NCI-H2107 (cell line): Measurements from ENCODE around the gene COMP.
"Not testable (repeated sequence)": the region's sequence is repeated elsewhere in the genome, so short reads cannot be mapped to it uniquely, and the experiment has no call there.

Experiments used
- DNase-seq: peaks from one replicate; lab custom pipeline; 2025; lab: John Stamatoyannopoulos, UW

The COMP gene

DNA sequence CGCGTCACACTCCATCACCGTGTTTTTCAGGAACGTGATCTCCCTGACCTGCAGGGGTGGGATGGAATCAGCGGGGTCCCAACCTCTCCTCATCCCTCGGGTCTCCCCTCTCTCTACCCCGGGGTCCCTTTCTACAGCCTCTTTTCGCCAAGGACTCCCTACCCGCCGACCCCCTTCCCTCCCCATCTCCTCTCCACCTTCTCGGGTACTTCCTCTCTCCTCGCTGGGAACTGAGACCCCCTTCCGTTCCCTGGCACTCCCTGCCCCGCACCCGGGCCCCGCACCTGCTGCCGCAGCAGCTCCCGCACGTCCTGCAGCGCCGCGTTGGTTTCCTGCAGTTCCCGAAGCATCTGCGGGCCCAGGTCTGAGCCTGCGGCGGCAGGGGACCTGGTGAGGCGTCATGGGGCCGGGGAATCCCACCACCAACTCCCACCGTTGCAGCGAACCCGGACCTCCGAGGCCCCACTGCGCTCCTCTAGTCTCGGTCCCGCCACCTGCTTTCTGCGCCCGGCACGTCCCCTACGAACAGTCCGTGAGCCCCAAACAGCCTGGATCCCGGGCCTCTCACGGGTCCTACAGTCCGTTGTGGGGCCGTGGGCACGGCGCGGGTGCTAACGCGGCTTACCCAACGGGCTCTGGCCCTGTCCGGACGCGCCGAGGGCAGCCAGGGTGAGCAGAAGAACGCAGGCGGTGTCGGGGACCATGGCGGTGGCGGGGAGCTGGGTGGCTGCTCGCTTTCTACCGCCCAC, at the start of gene COMP:
COMP (minus strand) TSS at position 740 of the 749 bp plus-strand sequence; CDS start at position 704, 36 bp downstream.
- no peak for DNase-seq

DNA sequence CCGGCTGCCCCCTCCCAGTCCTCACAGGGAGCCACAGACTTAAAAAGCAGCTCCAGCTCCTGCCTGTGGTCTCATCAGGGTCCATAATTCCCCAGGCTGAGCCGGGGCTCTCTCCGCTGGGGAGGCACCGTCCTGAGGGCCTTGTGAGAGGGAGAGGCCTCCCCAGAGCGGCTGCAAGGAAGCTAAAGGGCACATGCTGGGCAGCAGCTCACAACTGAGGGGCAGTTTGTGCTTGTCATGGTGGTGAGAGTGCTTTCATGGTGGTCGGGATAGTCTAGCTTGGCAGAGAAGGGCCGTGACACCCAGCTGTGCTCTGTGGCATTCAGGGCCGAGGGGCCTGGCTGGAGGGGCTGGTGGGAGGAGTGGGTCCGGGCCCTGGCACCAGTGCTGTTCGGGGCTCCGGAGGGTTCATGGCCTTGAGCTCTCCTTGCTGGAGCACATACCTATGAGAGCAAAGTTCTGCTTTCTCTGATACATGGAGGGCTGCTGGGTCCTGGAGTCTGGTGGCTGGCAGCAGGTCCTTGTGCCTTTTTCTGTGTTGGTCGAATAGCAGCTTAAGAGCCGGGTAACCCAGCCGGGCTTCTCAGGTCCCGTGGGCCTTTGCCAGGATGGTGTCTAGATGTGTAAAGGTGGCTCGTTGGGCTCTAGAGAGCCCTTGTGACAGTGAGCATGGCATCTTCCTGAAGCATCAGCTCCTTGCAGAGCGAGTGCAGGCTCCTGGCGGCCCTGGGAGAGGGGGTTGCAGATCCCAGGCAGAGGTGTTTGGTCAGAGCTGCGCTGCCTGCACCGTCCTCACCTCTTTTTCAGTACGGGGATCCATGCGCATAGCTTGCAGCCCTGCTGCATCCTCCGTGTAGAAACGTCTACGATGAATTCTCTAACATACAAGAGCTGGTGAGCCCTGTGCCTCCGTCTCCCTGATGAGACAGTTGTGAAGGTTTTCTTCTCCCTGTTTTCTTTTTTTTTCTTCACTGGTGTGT, 49.5 kb upstream of the COMP start:
- DNase-seq, result no peak

DNA sequence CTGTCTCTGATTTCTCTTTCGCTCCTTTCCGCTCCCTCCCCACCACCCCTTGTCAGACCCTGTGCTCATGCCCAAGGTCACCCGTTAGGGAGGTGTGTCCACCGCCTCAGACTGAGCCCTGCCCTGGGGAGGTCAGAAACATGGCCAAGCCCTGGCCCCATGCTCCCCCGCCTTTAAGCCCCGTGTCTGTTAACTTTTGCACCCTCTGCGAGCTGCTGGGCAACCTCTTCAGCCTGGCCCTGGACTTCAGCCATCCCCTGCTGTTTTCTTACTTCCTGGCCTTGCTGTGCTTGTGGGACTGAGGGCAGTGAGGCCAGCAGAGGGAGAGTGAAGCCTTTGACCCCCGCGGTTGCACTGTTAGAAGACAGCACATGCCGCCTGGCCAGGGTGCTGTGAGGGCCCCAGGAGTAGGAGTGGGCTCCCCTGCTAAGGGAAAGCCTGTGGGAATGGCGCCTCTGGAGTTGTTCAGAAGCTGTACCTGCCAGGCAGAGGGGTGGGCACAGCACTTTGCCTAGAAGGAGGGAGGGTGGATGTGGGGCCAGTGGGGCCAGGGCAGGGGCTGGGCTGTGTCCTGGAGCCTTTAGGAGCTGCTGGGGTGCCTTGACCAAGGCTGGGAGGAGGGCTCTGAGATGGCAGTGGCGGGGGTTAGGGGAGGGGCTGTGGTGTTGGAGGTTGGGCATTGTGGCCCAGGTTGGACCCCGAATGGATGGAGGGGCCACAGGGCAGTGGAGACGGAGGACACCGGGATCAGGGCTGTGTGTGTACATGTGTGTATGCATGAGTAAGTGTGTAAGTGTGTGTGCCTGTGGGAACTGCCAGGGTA, 48.6 kb upstream of the COMP start:
- DNase-seq, result no peak

- no peak for DNase-seq
Observed at GRCh38 chr19:18834644-18834984, 43.5 kb upstream of the COMP start.

- DNase-seq, result no peak
Observed at GRCh38 chr19:18833849-18834643, 42.9 kb upstream of the COMP start.

DNA sequence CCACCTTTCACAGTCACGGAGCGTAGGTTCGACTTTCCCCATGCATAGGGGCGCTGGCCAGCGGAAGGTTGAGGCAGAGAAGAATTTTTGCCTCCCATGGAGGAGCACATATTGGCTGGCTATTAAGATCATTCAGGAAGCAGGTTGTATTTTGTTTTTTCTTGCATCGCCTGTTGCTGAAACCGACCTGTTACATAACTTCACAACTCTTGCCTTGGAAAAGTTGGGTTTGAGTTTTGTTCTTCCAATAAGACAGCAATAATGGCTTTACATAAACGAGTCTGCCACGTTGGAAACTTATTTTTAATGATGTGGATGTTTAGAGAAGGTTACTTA, 42.0 kb upstream of the COMP start:
- no peak for DNase-seq

GRCh38 chr19:18832306-18833140, 41.4 kb upstream of the COMP start:
- no peak for DNase-seq

DNA sequence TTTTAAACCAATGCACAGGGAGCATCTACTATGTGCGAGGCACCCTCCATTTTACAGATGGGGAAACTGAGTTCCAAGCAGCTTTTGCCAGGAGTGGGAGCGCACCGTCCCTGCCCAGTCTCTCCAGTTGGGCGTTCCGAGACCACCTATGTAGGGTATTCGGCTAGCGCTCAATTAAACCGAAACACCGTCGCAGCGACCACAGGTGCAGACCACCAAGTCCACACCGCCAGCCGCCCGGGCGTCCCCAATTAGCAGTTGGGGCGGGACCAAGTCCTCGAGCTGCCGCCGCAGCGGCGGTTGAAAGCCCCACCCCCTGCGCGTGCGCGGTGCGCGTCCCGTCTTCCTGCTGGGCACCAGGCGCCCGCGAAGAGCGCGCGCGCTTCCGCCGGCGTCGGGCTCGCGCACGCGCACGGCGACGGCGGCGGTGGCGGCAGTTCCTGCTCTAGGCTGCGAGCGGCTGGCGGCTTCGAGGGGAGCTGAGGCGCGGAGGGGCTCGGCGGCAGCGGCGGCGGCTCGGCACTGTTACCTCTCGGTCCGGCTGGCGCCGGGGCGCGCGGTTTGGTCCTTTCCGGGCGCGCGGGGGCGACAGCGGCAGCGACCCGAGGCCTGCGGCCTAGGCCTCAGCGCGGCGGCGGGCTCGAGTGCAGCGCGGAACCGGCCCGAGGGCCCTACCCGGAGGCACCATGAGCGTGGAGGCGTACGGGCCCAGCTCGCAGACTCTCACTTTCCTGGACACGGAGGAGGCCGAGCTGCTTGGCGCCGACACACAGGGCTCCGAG, 40.6 kb upstream of the COMP start, which contains the start of gene UPF1:
UPF1 (plus strand) TSS at position 436 of the 782 bp plus-strand sequence; CDS start at position 687, 251 bp downstream.
- DNase-seq, result peak; percentile 82

- no peak for DNase-seq
Observed at GRCh38 chr19:18830488-18830887, 39.4 kb upstream of the COMP start.

DNA sequence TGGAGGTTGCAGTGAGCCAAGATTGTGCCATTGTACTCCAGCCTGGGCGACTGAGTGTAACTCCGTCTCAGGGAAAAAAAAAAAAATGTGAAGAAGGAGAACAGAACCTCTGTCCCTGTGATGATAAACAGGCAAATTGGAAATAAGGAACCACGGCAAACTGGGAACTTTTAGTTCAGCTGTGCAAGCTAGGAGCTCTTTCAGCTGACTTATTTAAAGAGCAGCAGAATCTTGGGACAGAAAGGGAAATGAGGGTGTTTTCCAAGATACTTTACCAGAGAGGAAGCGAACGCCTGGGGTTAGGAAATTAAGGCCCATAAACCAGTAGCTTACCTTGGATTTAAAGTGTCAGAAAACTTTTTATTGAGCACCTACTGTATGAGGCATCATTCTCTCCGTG, 37.7 kb upstream of the COMP start:
- DNase-seq, result no peak

- no peak for DNase-seq
Observed at GRCh38 chr19:18817574-18817973, 26.5 kb upstream of the COMP start.

- not testable (repeated sequence) for DNase-seq
Observed at GRCh38 chr19:18816645-18817044, 25.5 kb upstream of the COMP start.

DNA sequence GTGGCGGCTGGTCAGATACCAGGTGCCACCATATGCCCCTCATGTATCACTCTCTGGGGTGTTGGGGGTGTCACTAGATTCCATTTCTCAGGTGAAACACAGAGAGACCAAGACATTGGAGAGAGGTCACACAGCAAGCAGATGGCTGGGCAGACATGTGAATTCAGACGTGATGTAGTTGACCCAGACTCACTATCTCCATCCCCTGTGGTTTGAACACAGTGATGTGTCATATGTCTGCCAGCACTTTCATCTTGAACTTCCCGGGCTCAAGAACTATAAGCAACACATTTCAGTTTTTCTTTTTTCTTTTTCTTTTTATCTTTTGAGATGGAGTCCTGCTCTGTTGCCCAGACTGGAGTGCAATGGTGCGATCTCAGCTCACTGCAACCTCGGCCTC, 24.6 kb upstream of the COMP start:
- no peak for DNase-seq

GRCh38 chr19:18814063-18814462, 23.0 kb upstream of the COMP start:
- no peak for DNase-seq

DNA sequence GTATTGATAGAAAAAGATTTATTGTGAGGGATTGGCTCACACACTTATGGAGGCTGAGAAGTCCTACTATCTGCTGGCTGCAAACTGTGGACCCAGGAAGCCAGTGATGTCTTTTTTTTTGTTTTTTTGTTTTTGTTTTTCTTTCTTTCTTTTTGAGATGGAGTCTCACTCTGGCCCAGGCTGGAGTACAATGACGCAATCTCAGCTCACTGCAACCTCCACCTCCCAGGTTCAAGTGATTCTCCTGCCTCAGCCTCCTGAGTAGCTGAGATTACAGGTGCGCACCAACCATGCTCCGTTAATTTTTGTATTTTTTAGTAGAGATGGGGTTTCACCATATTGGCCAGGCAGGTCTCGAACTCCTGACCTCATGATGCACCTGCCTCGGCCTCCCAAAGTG, 20.5 kb upstream of the COMP start:
- DNase-seq, result not testable (repeated sequence)

GRCh38 chr19:18809149-18809868, 18.2 kb upstream of the COMP start:
- DNase-seq, result no peak

- DNase-seq, result no peak
Observed at GRCh38 chr19:18807861-18808331, 16.8 kb upstream of the COMP start.

GRCh38 chr19:18804643-18805042, 13.5 kb upstream of the COMP start:
- no peak for DNase-seq

DNA sequence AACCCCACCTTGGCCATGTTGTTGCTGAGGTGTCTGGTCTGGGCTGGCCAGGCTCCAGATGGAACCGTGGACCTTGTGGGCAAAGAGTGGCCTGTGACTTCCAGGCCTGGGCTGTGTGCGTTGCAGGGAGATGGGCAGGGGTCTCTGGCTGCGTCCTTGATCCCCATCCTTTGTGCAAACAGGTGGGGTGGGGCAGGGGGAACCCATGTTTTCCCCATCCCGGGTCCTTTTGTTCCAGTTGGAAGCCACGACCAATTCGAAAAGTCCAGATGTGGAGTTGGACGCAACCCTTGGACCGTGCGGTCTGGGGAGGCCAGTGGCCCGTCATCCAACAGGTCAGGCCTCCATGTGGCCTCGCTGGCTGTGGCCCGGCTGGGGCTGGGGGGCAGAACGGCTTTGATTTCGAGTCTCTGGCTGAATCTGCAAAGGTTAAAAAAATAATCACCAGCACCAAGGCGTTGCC, 13.1 kb upstream of the COMP start:
- no peak for DNase-seq
